ENCODE results near the gene ZMIZ1.

The ZMIZ1 gene, protein sequence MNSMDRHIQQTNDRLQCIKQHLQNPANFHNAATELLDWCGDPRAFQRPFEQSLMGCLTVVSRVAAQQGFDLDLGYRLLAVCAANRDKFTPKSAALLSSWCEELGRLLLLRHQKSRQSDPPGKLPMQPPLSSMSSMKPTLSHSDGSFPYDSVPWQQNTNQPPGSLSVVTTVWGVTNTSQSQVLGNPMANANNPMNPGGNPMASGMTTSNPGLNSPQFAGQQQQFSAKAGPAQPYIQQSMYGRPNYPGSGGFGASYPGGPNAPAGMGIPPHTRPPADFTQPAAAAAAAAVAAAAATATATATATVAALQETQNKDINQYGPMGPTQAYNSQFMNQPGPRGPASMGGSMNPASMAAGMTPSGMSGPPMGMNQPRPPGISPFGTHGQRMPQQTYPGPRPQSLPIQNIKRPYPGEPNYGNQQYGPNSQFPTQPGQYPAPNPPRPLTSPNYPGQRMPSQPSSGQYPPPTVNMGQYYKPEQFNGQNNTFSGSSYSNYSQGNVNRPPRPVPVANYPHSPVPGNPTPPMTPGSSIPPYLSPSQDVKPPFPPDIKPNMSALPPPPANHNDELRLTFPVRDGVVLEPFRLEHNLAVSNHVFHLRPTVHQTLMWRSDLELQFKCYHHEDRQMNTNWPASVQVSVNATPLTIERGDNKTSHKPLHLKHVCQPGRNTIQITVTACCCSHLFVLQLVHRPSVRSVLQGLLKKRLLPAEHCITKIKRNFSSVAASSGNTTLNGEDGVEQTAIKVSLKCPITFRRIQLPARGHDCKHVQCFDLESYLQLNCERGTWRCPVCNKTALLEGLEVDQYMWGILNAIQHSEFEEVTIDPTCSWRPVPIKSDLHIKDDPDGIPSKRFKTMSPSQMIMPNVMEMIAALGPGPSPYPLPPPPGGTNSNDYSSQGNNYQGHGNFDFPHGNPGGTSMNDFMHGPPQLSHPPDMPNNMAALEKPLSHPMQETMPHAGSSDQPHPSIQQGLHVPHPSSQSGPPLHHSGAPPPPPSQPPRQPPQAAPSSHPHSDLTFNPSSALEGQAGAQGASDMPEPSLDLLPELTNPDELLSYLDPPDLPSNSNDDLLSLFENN

GRCh38 chr10:79068562-79069324 lies at the start of gene ZMIZ1:
Gene ZMIZ1 (plus strand): TSS chr10:79068966. CDS start chr10:79201633, 132,667 bp downstream.
- Histone ChIP-seq H3K36me3 (ENCODE audit: control insufficient read depth, insufficient read depth, low read length) (no peaks in the 10 kb centered on the region), H3K4me3 (replicated peaks; ENCODE audit: low read depth, low read length) (peak within 1 kb of the TSS; percentile 74), H3K27me3 (replicated peaks; ENCODE audit: control insufficient read depth, insufficient read depth, low read length) (no peaks in the 10 kb centered on the region; the same call in 1 of the 2 replicates)
- peak; percentile 89 for DNase-seq (ENCODE audit: extremely low read depth, insufficient read length)
- TF ChIP-seq CTCF (IDR thresholded peaks at IDR 0.05; ENCODE audit: insufficient read depth, low read length, poor library complexity, severe bottlenecking), result no peak

DNA sequence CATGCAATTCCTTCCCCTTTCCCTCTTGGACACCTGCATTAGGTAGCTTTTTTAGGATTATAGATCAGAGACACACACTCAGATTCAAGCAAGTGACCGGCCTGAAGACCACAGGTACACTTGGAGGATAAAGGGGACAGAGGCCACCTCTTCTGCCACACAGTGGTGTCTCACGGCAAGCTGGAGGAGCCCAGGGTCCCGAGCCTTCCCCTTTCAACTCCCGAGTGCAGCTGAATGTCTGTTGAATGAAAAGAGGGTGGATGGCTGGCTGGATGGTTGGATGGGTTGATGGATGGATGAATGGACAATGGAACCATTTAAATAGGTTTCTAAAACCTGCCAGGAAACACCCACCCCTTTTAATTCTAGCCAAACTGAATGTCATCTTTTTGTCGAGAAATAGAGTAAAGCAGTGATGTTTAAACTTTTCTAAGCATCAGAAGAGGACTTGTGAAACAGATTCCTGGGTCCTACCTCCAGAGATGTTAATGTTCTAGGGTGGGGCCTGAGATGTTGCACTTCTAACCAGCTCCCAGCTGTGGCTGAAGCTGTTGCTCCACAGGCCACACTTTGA lies 49.2 kb upstream of the ZMIZ1 start:
- no peak for TF ChIP-seq CTCF (IDR thresholded peaks at IDR 0.05; ENCODE audit: insufficient read depth, low read length, poor library complexity, severe bottlenecking)
- Histone ChIP-seq H3K36me3 (ENCODE audit: control insufficient read depth, insufficient read depth, low read length) (no peaks in the 10 kb centered on the region), H3K4me3 (replicated peaks; ENCODE audit: low read depth, low read length) (no peak overlapping the region), H3K27me3 (replicated peaks; ENCODE audit: control insufficient read depth, insufficient read depth, low read length) (no peaks in the 10 kb centered on the region; the same call in none of the 2 replicates)
- no peak for DNase-seq (ENCODE audit: extremely low read depth, insufficient read length)

GRCh38 chr10:79020015-79020491 lies 48.7 kb upstream of the ZMIZ1 start:
- DNase-seq (ENCODE audit: extremely low read depth, insufficient read length), result no peak
- Histone ChIP-seq H3K27me3 (replicated peaks; ENCODE audit: control insufficient read depth, insufficient read depth, low read length) (no peaks in the 10 kb centered on the region; the same call in 1 of the 2 replicates), H3K4me3 (replicated peaks; ENCODE audit: low read depth, low read length) (no peak overlapping the region), H3K36me3 (ENCODE audit: control insufficient read depth, insufficient read depth, low read length) (no peaks in the 10 kb centered on the region)
- no peak for TF ChIP-seq CTCF (IDR thresholded peaks at IDR 0.05; ENCODE audit: insufficient read depth, low read length, poor library complexity, severe bottlenecking)

GRCh38 chr10:79020605-79021004 lies 48.2 kb upstream of the ZMIZ1 start:
- Histone ChIP-seq H3K4me3 (replicated peaks; ENCODE audit: low read depth, low read length) (no peak overlapping the region), H3K36me3 (ENCODE audit: control insufficient read depth, insufficient read depth, low read length) (no peaks in the 10 kb centered on the region), H3K27me3 (replicated peaks; ENCODE audit: control insufficient read depth, insufficient read depth, low read length) (no peaks in the 10 kb centered on the region; the same call in 1 of the 2 replicates)
- no peak for TF ChIP-seq CTCF (IDR thresholded peaks at IDR 0.05; ENCODE audit: insufficient read depth, low read length, poor library complexity, severe bottlenecking)
- DNase-seq (ENCODE audit: extremely low read depth, insufficient read length), result no peak
